Measurements from ENCODE around the gene RYR1. TPM values are rescaled to one million over a fixed set of nuclear protein-coding genes. Genes with fewer than 3 reads are reported as not detected.

Gene RYR1
- total and polyA plus RNA-seq, 2 of the 8 experiments (the other 6 are each of a cell fraction or from before 2014, with no cell fraction given): 5.8 to 11.8 TPM

GRCh38 chr19:38394488-38394887 lies 39.0 kb upstream of the RYR1 start:
- H2BK5ac ChIP-seq (ENCODE audit: low read depth, low read length): no peak overlapping the region
- DNase-seq (ENCODE audit: low read depth in 1 of 2, low spot score in 2 of 2): peak; percentile 82 to 95
- H2BK12ac ChIP-seq (ENCODE audit: low read depth, low read length): no peak overlapping the region
- WGBS, 2 experiments (ENCODE audit: extremely low coverage in 1 of 2, insufficient coverage in 1 of 2, insufficient read length in 1 of 2, insufficient replicate concordance in 2 of 2, low coverage in 1 of 2, low lambda C conversion rate in 2 of 2, missing lambda C conversion rate in 1 of 2): 13% methylated on average over 21 of the region's 30 CpGs; no CpG with 5 or more reads in 1 of the 2 experiments
- ChIA-PET CTCF (ENCODE audit: partially characterized antibody) (interaction anchor here (0.9 to 1.3 kb wide), 3 partner anchors 39 to 161 kb away, joined by 3 to 6 read pairs (median 3); no protein-coding TSS in a partner anchor), POLR2A (ENCODE audit: partially characterized antibody) (interaction anchor here (1.1 to 2.2 kb wide), 8 partner anchors 9 to 255 kb away, joined by 3 to 12 read pairs (median 4); partner anchors contain the start of gene SPINT2)
- H3K27ac ChIP-seq (ENCODE audit: low read depth, low read length): no peak overlapping the region
- peaks cover 4% of the 10 kb centered on the region; the same call in 1 of the 2 replicates for H3K79me1 ChIP-seq (ENCODE audit: low read depth, low read length)
- peaks cover 0 to 2% of the 10 kb centered on the region in 2 experiments for H4K20me1 ChIP-seq (replicated peaks in 1 of 2; ENCODE audit: control insufficient read depth in 1 of 2, insufficient read depth in 2 of 2, low read length in 2 of 2)
- H3K4me1 ChIP-seq (replicated peaks in 1 of 4; ENCODE audit: control insufficient read depth in 3 of 4, insufficient read depth in 4 of 4, low read length in 3 of 4): peaks cover 6 to 14% (median 9%) of the 10 kb centered on the region in 4 experiments
- no peaks in the 10 kb centered on the region for H3K9me3 ChIP-seq (ENCODE audit: insufficient read depth in 2 of 2, low read depth in 1 of 2, low read length in 1 of 2)
- peaks cover 2 to 20% (median 5%) of the 10 kb centered on the region in 4 experiments; a peak in 2 of 8 replicates for H3K36me3 ChIP-seq (ENCODE audit: control insufficient read depth in 2 of 4, insufficient read depth in 4 of 4, low read length in 3 of 4)
- no peak overlapping the region for H2BK20ac ChIP-seq (ENCODE audit: low read length)
- peaks cover 3% of the 10 kb centered on the region; the same call in 1 of the 2 replicates for H3K23me2 ChIP-seq (ENCODE audit: low read depth, low read length)
- H2AFZ ChIP-seq (ENCODE audit: low read length): no peak overlapping the region
- no peak overlapping the region for H4K5ac ChIP-seq (ENCODE audit: insufficient read length, low read depth, low read length)
- H3K27me3 ChIP-seq (replicated peaks in 1 of 4; ENCODE audit: control insufficient read depth in 3 of 4, extremely low read depth in 1 of 4, insufficient read depth in 3 of 4, low read length in 3 of 4): peaks cover 0 to 23% (median 19%) of the 10 kb centered on the region in 4 experiments; a peak in 5 of 7 replicates
- H3K9ac ChIP-seq (replicated peaks in 1 of 4; ENCODE audit: extremely low read depth in 1 of 4, low read depth in 3 of 4, low read length in 3 of 4): no peak overlapping the region
- H2BK120ac ChIP-seq (replicated peaks; ENCODE audit: low read depth, low read length): no peak overlapping the region
- H3K79me2 ChIP-seq (ENCODE audit: control insufficient read depth in 1 of 2, insufficient read depth in 2 of 2, low read length in 2 of 2): peaks cover 0 to 7% of the 10 kb centered on the region in 2 experiments; a peak in 2 of 4 replicates
- no peak overlapping the region; the same call in 1 of the 2 replicates for H4K8ac ChIP-seq (ENCODE audit: extremely low read depth, insufficient read depth, low read length)
- no peak overlapping the region for H3K56ac ChIP-seq (replicated peaks; ENCODE audit: insufficient read length, low read depth, low read length)
- H3K4me2 ChIP-seq (ENCODE audit: insufficient read depth in 1 of 2, low read depth in 2 of 2, low read length in 2 of 2): peak overlapping the region; percentile 54 to 71; a peak in 3 of 4 replicates
- H3K4ac ChIP-seq (replicated peaks; ENCODE audit: insufficient read length, low read depth, low read length): no peak overlapping the region
- peak overlapping the region in 3 of 4 experiments; percentile 15 to 52 (median 29); a peak in 5 of 8 replicates for H3K4me3 ChIP-seq (ENCODE audit: extremely low read depth in 1 of 4, insufficient read depth in 2 of 4, low read depth in 3 of 4, low read length in 4 of 4)
- no peak overlapping the region for H2BK15ac ChIP-seq (ENCODE audit: low read length)
- no peak overlapping the region for H3K14ac ChIP-seq (ENCODE audit: insufficient read length)
- no peak overlapping the region for H4K91ac ChIP-seq (replicated peaks; ENCODE audit: insufficient read length, low read length)
- no peak overlapping the region for H3K18ac ChIP-seq (ENCODE audit: extremely low read depth, low read length)
- H2AK5ac ChIP-seq (ENCODE audit: low read depth, low read length): no peak overlapping the region
- H3K23ac ChIP-seq (ENCODE audit: insufficient read length): no peak overlapping the region
- peak; percentile 45 for FAIRE-seq
- TF ChIP-seq MAX (IDR thresholded peaks at IDR 0.05): peak; percentile 82
- no peak for TF ChIP-seq CTBP2 (IDR thresholded peaks at IDR 0.05; ENCODE audit: borderline replicate concordance, insufficient read depth, insufficient read length, low read length)
- TF ChIP-seq EGR1 (IDR thresholded peaks at IDR 0.05; ENCODE audit: borderline replicate concordance, low read depth, low read length): peak; percentile 85; the same call in 1 of the 2 replicates
- no peak for TF ChIP-seq MAFK (IDR thresholded peaks at IDR 0.05; ENCODE audit: low read depth, low read length)
- no peak for TF ChIP-seq RAD21 (IDR thresholded peaks at IDR 0.05 in 1 of 2, conservative IDR thresholded peaks at IDR 0.05 in 1 of 2; ENCODE audit: low read depth in 2 of 2, low read length in 2 of 2)
- peak; percentile 68; the same call in 1 of the 2 replicates for TF ChIP-seq USF2 (IDR thresholded peaks at IDR 0.05; ENCODE audit: low read length)
- TF ChIP-seq SUZ12 (IDR thresholded peaks at IDR 0.05; ENCODE audit: low read length): no peak
- peak; percentile 52; the same call in 1 of the 2 replicates for TF ChIP-seq POLR2AphosphoS5 (IDR thresholded peaks at IDR 0.05; ENCODE audit: low read depth, low read length)
- peak; percentile 52; the same call in 1 of the 2 replicates for TF ChIP-seq E2F6 (IDR thresholded peaks at IDR 0.05)
- peak; percentile 66; the same call in 1 of the 2 replicates for TF ChIP-seq CREB1 (IDR thresholded peaks at IDR 0.05)
